Skeletal muscle tissue (tissue), 4 donors: ENCODE results near the gene SLC35A1. TPM values are rescaled to one million over a fixed set of nuclear protein-coding genes. Genes with fewer than 3 reads are reported as not detected.
A peak's percentile ranks its signal among the peaks of the same experiment; 100 is the strongest.

Experiments used
- H3K27ac ChIP-seq: one replicate; pipeline ENCODE4 v1.7.0; 2013; ENCODE audit warnings: mild to moderate bottlenecking, low read depth, low read length, inconsistent platforms
- H3K27me3 ChIP-seq, 3 donors: one replicate each; pipeline ENCODE4 v1.7.0; 2013; ENCODE audit warnings: low read length in 3 of 3; ENCODE audit not compliant: control insufficient read depth in 3 of 3, insufficient read depth in 3 of 3
- H3K36me3 ChIP-seq, 3 donors: one replicate each; pipeline ENCODE4 v1.7.0; 2013; ENCODE audit warnings: low read length in 3 of 3; ENCODE audit not compliant: control insufficient read depth in 3 of 3, insufficient read depth in 3 of 3
- H3K4me1 ChIP-seq, 3 donors: one replicate each; pipeline ENCODE4 v1.7.0; 2013; ENCODE audit warnings: low read length in 3 of 3, mild to moderate bottlenecking in 3 of 3; ENCODE audit not compliant: control insufficient read depth in 3 of 3, insufficient read depth in 3 of 3
- H3K4me3 ChIP-seq, 3 donors: one replicate each; pipeline ENCODE4 v1.7.0; 2013; ENCODE audit warnings: low read length in 3 of 3
- H3K9ac ChIP-seq, 3 donors: one replicate each; pipeline ENCODE4 v1.7.0; 2013; ENCODE audit warnings: low read length in 3 of 3, mild to moderate bottlenecking in 3 of 3, moderate library complexity in 2 of 3, low read depth in 1 of 3
- H3K9me3 ChIP-seq, 3 donors: one replicate each; pipeline ENCODE4 v1.7.0; 2013; ENCODE audit warnings: low read length in 3 of 3; ENCODE audit not compliant: control insufficient read depth in 3 of 3
- total RNA-seq: library from RNA; depleted of rRNA; stranded (reverse); fragments of >200 nt; gene quantifications from one replicate; pipeline ENCODE4 v1.2.3, GENCODE V29; 2014
- donor health status: Osteomylitis.

Gene SLC35A1, protein sequence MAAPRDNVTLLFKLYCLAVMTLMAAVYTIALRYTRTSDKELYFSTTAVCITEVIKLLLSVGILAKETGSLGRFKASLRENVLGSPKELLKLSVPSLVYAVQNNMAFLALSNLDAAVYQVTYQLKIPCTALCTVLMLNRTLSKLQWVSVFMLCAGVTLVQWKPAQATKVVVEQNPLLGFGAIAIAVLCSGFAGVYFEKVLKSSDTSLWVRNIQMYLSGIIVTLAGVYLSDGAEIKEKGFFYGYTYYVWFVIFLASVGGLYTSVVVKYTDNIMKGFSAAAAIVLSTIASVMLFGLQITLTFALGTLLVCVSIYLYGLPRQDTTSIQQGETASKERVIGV
- total RNA-seq = 12.5 TPM

DNA sequence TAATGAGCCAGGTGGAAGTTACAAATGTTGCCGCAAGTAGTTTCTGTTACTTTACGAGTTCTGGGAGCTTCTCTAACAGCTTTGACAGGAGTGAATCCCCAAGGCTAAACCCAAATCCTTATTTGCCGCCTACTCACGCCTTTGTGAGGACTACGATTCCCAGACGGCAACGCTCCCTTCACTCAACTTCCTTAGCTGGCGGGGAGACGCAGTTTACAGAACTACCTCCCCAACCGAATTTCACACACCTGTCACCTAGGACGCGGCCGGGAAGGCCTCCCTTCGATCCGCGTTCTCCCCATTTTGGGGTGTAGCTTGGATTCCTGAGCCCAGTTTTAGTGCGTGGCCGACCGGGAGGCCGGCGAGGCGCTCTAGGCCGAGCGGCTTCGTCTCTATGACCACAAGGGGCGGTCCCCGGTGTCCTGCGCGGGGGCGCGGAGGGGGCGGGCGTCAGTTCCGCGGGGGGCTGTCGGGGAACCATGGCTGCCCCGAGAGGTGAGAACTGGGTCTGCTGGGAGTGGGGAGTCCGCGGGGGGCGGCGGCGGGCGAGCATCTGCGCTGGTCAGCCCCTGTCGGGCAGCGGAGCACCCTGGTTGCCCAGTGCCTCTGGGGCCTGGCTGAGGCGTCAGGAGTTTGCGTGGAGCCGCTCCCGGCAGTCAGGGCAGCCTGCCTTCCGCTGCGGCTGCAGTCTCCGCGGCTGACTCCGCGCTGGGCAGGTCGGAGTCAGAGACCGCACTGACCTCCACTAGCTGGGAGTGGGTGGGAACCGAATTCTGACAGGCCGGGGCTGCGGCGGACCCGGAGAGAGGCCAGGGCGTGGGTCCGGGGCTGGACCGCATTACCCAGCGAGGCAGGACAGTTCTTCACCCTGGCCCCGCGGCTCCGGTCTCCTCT lies at the start of gene SLC35A1:
Gene SLC35A1 (plus strand): TSS at position 450 of the 894 bp plus-strand sequence. CDS start 30 bp downstream, at position 480.
- H3K9ac ChIP-seq = peak within 1 kb of the TSS; percentile 95 to 98 (median 97)
- H3K36me3 ChIP-seq = peaks cover 0 to 3% (median 0%) of the 10 kb centered on the region in 3 donors
- H3K9me3 ChIP-seq = no peaks in the 10 kb centered on the region
- peak within 1 kb of the TSS; percentile 85 to 99 (median 98) for H3K4me3 ChIP-seq
- H3K27me3 ChIP-seq = no peaks in the 10 kb centered on the region
- peak within 1 kb of the TSS; percentile 93 for H3K27ac ChIP-seq
- peaks cover 6 to 8% (median 8%) of the 10 kb centered on the region in 3 donors for H3K4me1 ChIP-seq

DNA sequence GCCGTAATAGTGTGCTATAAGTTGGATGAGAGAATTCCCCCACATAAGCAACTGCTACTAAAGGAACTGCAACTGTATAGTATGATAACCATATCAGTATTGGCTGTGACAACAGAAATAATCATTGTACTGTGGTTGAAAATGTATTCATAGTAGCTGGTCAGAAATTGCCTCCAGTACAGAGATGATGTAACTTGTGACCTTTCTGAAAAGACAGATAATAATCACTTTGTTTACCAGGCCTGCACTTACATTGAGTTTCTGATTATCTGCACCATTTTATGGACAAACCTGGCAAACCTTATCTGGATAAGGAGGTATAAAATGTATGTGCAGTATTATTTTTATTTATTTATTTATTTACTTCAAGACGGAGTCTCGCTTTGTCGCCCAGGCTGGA lies 46.0 kb upstream of the SLC35A1 start:
- H3K4me3 ChIP-seq = no peak overlapping the region
- H3K27ac ChIP-seq = no peak overlapping the region
- H3K4me1 ChIP-seq = no peaks in the 10 kb centered on the region
- H3K9ac ChIP-seq = no peak overlapping the region
- no peaks in the 10 kb centered on the region for H3K9me3 ChIP-seq
- H3K36me3 ChIP-seq = no peaks in the 10 kb centered on the region
- H3K27me3 ChIP-seq = no peaks in the 10 kb centered on the region

DNA sequence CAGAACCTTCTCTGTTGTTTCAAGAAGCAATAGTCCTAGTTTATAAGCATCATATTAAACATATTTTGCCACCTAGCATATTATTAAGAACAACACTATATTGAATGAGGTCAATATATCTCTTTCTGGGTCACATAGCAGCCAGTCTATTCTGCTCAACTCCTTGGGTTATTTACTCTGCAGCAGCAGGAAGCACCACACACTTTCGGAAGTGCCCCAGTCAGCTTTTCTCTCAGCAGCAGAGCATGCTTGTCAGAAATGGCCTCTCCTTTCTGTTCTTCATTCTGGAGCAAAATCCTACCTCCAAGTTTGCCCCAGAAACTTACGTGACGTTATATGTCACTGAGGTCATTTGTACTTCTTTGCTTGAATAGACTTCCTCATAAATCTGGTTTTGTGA lies 42.3 kb upstream of the SLC35A1 start:
- Histone ChIP-seq H3K9ac (no peak overlapping the region), H3K4me3 (no peak overlapping the region), H3K27ac (no peak overlapping the region), H3K27me3 (no peaks in the 10 kb centered on the region), H3K4me1 (no peaks in the 10 kb centered on the region), H3K36me3 (no peaks in the 10 kb centered on the region), H3K9me3 (no peaks in the 10 kb centered on the region)

DNA sequence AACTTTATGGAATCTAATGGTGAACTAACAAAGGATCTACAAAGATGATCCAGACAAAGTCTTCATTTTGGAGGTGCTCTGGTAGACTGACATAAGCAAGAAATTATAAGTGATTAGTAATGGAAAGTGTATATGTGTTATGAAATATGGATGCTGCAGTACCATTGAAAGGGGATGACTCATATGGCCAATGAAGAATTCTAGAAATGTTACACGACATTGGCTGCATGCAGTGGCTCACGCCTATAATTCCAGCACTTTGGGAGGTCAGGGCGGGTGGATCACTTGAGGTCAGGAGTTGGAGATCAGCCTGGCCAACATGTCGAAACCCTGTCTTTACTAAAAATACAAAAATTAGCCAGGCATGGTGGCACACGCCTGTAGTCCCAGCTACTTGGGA lies 41.5 kb upstream of the SLC35A1 start:
- Histone ChIP-seq H3K27ac (no peak overlapping the region), H3K27me3 (no peaks in the 10 kb centered on the region), H3K4me3 (no peak overlapping the region), H3K9me3 (no peaks in the 10 kb centered on the region), H3K36me3 (no peaks in the 10 kb centered on the region), H3K4me1 (no peaks in the 10 kb centered on the region), H3K9ac (no peak overlapping the region)

DNA sequence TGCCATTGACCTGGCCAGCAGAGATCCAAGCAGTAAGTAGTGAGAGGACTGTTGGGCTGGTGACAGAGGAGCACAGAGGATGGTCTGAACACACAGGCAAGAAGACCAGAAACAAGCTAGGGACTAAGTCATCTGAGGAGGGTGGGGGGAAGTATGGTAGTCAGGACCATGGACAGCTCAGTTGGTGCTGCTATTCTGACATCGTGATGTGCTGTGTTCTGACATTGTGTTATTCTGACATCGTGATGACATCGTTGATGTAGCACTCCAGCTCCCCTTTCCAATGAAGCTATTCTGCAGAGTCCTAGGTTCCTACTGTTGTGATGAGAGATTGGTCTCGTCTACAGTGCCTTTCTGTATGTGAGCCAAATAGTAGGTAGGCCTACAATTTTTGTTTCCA lies 36.3 kb upstream of the SLC35A1 start:
- no peak overlapping the region for H3K27ac ChIP-seq
- H3K9me3 ChIP-seq = no peaks in the 10 kb centered on the region
- no peak overlapping the region for H3K4me3 ChIP-seq
- H3K9ac ChIP-seq = no peak overlapping the region
- no peaks in the 10 kb centered on the region for H3K4me1 ChIP-seq
- H3K36me3 ChIP-seq = no peaks in the 10 kb centered on the region
- no peaks in the 10 kb centered on the region for H3K27me3 ChIP-seq

DNA sequence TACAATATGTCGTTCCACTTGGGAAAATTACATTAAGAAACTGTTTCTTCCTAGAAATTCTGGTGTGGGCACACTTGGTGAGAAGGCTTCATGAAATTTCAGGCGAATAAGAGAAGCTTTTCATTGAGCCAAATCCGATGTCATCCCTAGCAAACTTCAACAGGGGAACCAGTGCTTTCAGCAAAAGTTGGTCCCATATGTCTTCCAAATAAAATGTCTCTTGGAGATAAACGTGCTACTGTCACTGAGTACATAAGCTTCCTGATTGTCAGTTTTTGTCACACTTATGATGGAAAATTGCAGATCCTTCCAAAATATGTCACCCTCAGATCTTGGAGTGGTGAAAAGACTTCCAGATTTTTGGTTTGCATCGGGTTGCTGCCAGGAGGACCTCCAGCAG lies 31.1 kb upstream of the SLC35A1 start:
- no peak overlapping the region for H3K27ac ChIP-seq
- no peak overlapping the region for H3K9ac ChIP-seq
- no peaks in the 10 kb centered on the region for H3K9me3 ChIP-seq
- no peak overlapping the region for H3K4me3 ChIP-seq
- no peaks in the 10 kb centered on the region for H3K4me1 ChIP-seq
- H3K27me3 ChIP-seq = no peaks in the 10 kb centered on the region
- no peaks in the 10 kb centered on the region for H3K36me3 ChIP-seq

DNA sequence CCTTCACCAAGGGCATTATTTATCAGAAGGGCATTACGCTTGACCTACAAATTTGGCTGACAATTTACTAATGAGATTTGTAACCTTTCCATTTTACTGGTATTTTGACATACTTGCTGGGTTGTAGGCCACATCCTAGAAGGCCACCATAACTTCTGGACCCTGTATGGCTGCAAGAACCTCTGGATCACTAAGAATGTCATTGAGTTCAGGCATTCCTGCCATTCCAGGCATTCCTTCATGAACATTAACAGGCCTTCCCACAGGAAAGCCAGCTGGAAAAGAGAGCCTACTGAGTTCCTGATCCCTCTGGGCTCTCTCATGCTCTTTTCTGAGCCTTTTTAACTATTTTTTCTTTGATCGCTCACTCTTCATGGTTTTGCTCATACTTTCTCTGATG lies 28.4 kb upstream of the SLC35A1 start:
- Histone ChIP-seq H3K9ac (no peak overlapping the region), H3K4me1 (no peaks in the 10 kb centered on the region), H3K27ac (no peak overlapping the region), H3K27me3 (no peaks in the 10 kb centered on the region), H3K4me3 (no peak overlapping the region), H3K9me3 (no peaks in the 10 kb centered on the region), H3K36me3 (no peaks in the 10 kb centered on the region)

DNA sequence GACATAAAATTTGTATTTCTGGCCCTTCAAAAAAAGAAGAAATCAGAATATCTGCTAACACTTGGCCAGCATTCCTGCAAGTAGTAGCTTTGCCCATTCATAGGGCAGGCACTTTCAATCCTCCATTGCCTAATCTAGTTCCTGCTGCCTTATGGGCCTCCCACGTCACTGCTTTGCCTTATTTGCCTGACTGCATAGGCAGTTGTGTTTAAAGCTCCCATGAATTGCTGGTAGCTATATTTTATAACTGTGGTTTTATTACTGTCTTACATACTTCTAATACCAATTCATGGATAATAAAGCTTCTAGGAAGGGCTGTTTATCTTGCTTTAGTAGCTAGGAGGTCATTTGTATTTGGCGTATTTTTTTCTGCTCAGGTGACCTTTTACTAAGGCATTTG lies 7.7 kb upstream of the SLC35A1 start:
- Histone ChIP-seq H3K4me3 (no peak overlapping the region), H3K9me3 (no peaks in the 10 kb centered on the region), H3K9ac (no peak overlapping the region), H3K36me3 (no peaks in the 10 kb centered on the region), H3K27me3 (no peaks in the 10 kb centered on the region), H3K27ac (no peak overlapping the region), H3K4me1 (no peaks in the 10 kb centered on the region)

DNA sequence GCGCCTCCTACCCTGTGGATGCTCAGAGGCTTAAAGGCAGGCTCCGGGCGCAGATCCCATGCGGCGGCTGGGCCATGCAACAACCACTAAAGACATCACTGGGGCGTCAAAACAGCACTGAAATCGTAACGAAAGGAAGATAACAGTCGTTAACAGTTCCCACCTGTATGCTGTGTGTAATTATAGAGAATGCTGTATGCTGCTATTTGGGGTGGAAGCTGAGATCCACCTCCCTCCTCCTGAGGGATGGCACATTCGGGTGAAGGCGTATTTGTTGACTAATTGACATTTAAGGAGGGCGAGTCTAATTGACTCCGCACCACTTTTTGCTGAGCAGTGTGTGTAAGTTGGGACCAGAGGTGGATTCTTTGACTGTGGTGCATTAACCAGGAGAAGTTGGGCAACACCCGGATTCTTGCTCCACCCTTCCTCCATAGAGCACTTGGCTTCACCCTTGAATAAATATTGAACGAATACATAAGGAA lies 687 bp downstream of the SLC35A1 start:
- H3K9ac ChIP-seq = peak overlapping the region; percentile 90 to 98 (median 97)
- H3K4me1 ChIP-seq = peaks cover 6 to 8% (median 8%) of the 10 kb centered on the region in 3 donors
- H3K27me3 ChIP-seq = no peaks in the 10 kb centered on the region
- H3K4me3 ChIP-seq = peak overlapping the region; percentile 85 to 99 (median 98)
- peaks cover 0 to 6% (median 2%) of the 10 kb centered on the region in 3 donors for H3K36me3 ChIP-seq
- H3K27ac ChIP-seq = peak overlapping the region; percentile 93
- H3K9me3 ChIP-seq = no peaks in the 10 kb centered on the region

DNA sequence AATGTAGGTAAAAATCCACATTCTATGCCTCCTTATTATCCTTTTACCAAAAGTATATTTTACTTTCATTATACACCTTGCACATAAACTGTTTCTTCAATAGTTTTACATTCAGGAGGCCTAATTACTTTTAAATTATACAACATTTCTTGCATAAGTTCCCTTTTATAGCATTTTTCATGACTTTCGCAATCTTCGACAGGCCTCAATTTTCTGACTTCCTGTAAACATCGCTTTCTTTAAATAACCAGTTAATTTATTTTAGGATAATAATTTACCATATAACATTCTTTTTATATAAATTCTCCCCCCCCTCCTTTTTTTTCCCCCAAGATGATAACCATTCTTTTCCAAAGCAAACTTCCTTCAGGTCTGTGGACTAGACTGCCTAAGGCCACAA lies 9.2 kb downstream of the SLC35A1 start:
- Histone ChIP-seq H3K4me1 (no peaks in the 10 kb centered on the region), H3K36me3 (peaks cover 0 to 10% (median 4%) of the 10 kb centered on the region in 3 donors), H3K9ac (no peak overlapping the region), H3K4me3 (no peak overlapping the region), H3K27me3 (no peaks in the 10 kb centered on the region), H3K27ac (no peak overlapping the region), H3K9me3 (no peaks in the 10 kb centered on the region)
